GM18858 (cell line): ENCODE results near the gene SAMD1.

Source experiments
- ATAC-seq: cut with Tn5 transposase; IDR thresholded peaks from one replicate; pipeline ENCODE4 v1.9.1; 2021; ENCODE audit not compliant: unreplicated experiment

SAMD1 gene

GRCh38 chr19:14039181-14039580 is 51.4 kb downstream of the SAMD1 start:
- ATAC-seq: no peak
